Activated naive CD8-positive, alpha-beta T cell (primary cell): ENCODE results near the gene GDE1.

Source experiments
- H3K27ac Mint-ChIP-seq: one replicate; pipeline ENCODE4 v1.8.0; 2021; ENCODE audit warnings: mixed read lengths
- H3K27me3 Mint-ChIP-seq: one replicate; pipeline ENCODE4 v1.8.0; 2021; ENCODE audit warnings: mixed read lengths
- H3K36me3 Mint-ChIP-seq: one replicate; pipeline ENCODE4 v1.8.0; 2021; ENCODE audit warnings: mixed read lengths
- H3K4me1 Mint-ChIP-seq: one replicate; pipeline ENCODE4 v1.8.0; 2021; ENCODE audit warnings: low read depth, mixed read lengths
- H3K4me3 Mint-ChIP-seq: one replicate; pipeline ENCODE4 v1.8.0; 2021; ENCODE audit warnings: mild to moderate bottlenecking, mixed read lengths
- H3K9me3 Mint-ChIP-seq: one replicate; pipeline ENCODE4 v1.8.0; 2021; ENCODE audit warnings: low read depth, mixed read lengths

The GDE1 gene

GRCh38 chr16:19513377-19514053 lies 8.4 kb downstream of the GDE1 start:
- peaks cover 20% of the 10 kb centered on the region for H3K36me3 Mint-ChIP-seq

GRCh38 chr16:19512297-19512696 lies 9.6 kb downstream of the GDE1 start:
- Mint-ChIP-seq H3K36me3 (peaks cover 17% of the 10 kb centered on the region), H3K27ac (peak overlapping the region; percentile 19)

More at GRCh38 chr16:19513377-19514053, 8.4 kb downstream of the GDE1 start:
- peaks cover 25% of the 10 kb centered on the region for H3K4me1 Mint-ChIP-seq
- no peaks in the 10 kb centered on the region for H3K27me3 Mint-ChIP-seq
- no peaks in the 10 kb centered on the region for H3K9me3 Mint-ChIP-seq
- H3K27ac Mint-ChIP-seq, result no peak overlapping the region
- H3K4me3 Mint-ChIP-seq, result no peak overlapping the region

GRCh38 chr16:19507867-19508266 lies 14.0 kb downstream of the GDE1 start:
- no peaks in the 10 kb centered on the region for H3K27me3 Mint-ChIP-seq
- peaks cover 6% of the 10 kb centered on the region for H3K36me3 Mint-ChIP-seq
- no peaks in the 10 kb centered on the region for H3K9me3 Mint-ChIP-seq
- peaks cover 2% of the 10 kb centered on the region for H3K4me1 Mint-ChIP-seq
- H3K4me3 Mint-ChIP-seq, result no peak overlapping the region
- no peak overlapping the region for H3K27ac Mint-ChIP-seq

More at GRCh38 chr16:19512297-19512696, 9.6 kb downstream of the GDE1 start:
- Mint-ChIP-seq H3K4me1 (peaks cover 17% of the 10 kb centered on the region), H3K4me3 (no peak overlapping the region), H3K27me3 (no peaks in the 10 kb centered on the region), H3K9me3 (no peaks in the 10 kb centered on the region)

GRCh38 chr16:19506965-19507364 lies 14.9 kb downstream of the GDE1 start:
- Mint-ChIP-seq H3K4me1 (no peaks in the 10 kb centered on the region), H3K36me3 (peaks cover 6% of the 10 kb centered on the region), H3K27ac (no peak overlapping the region), H3K9me3 (no peaks in the 10 kb centered on the region), H3K4me3 (no peak overlapping the region), H3K27me3 (no peaks in the 10 kb centered on the region)

- H3K27ac Mint-ChIP-seq, result peak overlapping the region; percentile 10
- H3K4me1 Mint-ChIP-seq, result no peaks in the 10 kb centered on the region
- no peaks in the 10 kb centered on the region for H3K27me3 Mint-ChIP-seq
- H3K9me3 Mint-ChIP-seq, result no peaks in the 10 kb centered on the region
- no peak overlapping the region for H3K4me3 Mint-ChIP-seq
- peaks cover 9% of the 10 kb centered on the region for H3K36me3 Mint-ChIP-seq
Measured at GRCh38 chr16:19505600-19506303, 16.1 kb downstream of the GDE1 start.

GRCh38 chr16:19503461-19504075 lies 18.3 kb downstream of the GDE1 start:
- H3K9me3 Mint-ChIP-seq, result no peaks in the 10 kb centered on the region
- H3K27ac Mint-ChIP-seq, result no peak overlapping the region
- H3K4me3 Mint-ChIP-seq, result no peak overlapping the region
- peaks cover 9% of the 10 kb centered on the region for H3K36me3 Mint-ChIP-seq
- no peaks in the 10 kb centered on the region for H3K4me1 Mint-ChIP-seq
- no peaks in the 10 kb centered on the region for H3K27me3 Mint-ChIP-seq

GRCh38 chr16:19502395-19503131 lies 19.3 kb downstream of the GDE1 start:
- Mint-ChIP-seq H3K4me1 (no peaks in the 10 kb centered on the region), H3K27ac (no peak overlapping the region), H3K9me3 (no peaks in the 10 kb centered on the region), H3K4me3 (no peak overlapping the region), H3K36me3 (peaks cover 9% of the 10 kb centered on the region), H3K27me3 (no peaks in the 10 kb centered on the region)

GRCh38 chr16:19499481-19499880 lies 22.4 kb downstream of the GDE1 start:
- no peaks in the 10 kb centered on the region for H3K4me1 Mint-ChIP-seq
- no peak overlapping the region for H3K27ac Mint-ChIP-seq
- H3K27me3 Mint-ChIP-seq, result no peaks in the 10 kb centered on the region
- no peaks in the 10 kb centered on the region for H3K9me3 Mint-ChIP-seq
- H3K36me3 Mint-ChIP-seq, result peaks cover 11% of the 10 kb centered on the region
- no peak overlapping the region for H3K4me3 Mint-ChIP-seq

GRCh38 chr16:19499006-19499405 lies 22.9 kb downstream of the GDE1 start:
- H3K9me3 Mint-ChIP-seq, result no peaks in the 10 kb centered on the region
- no peak overlapping the region for H3K27ac Mint-ChIP-seq
- H3K4me3 Mint-ChIP-seq, result no peak overlapping the region
- peaks cover 8% of the 10 kb centered on the region for H3K36me3 Mint-ChIP-seq
- H3K27me3 Mint-ChIP-seq, result no peaks in the 10 kb centered on the region
- H3K4me1 Mint-ChIP-seq, result peaks cover 2% of the 10 kb centered on the region

- Mint-ChIP-seq H3K36me3 (peaks cover 8% of the 10 kb centered on the region), H3K27me3 (no peaks in the 10 kb centered on the region), H3K27ac (no peak overlapping the region), H3K9me3 (no peaks in the 10 kb centered on the region), H3K4me1 (peaks cover 7% of the 10 kb centered on the region), H3K4me3 (no peak overlapping the region)
Measured at GRCh38 chr16:19497176-19497575, 24.7 kb downstream of the GDE1 start.

- H3K36me3 Mint-ChIP-seq, result no peaks in the 10 kb centered on the region
- no peaks in the 10 kb centered on the region for H3K9me3 Mint-ChIP-seq
- no peaks in the 10 kb centered on the region for H3K27me3 Mint-ChIP-seq
Measured at GRCh38 chr16:19490619-19491018, 31.3 kb downstream of the GDE1 start.

GRCh38 chr16:19488213-19488640 lies 33.7 kb downstream of the GDE1 start:
- Mint-ChIP-seq H3K9me3 (no peaks in the 10 kb centered on the region), H3K27ac (no peak overlapping the region), H3K4me1 (no peaks in the 10 kb centered on the region), H3K4me3 (no peak overlapping the region), H3K36me3 (no peaks in the 10 kb centered on the region), H3K27me3 (no peaks in the 10 kb centered on the region)

More at GRCh38 chr16:19490619-19491018, 31.3 kb downstream of the GDE1 start:
- peaks cover 7% of the 10 kb centered on the region for H3K4me1 Mint-ChIP-seq
- no peak overlapping the region for H3K27ac Mint-ChIP-seq
- no peak overlapping the region for H3K4me3 Mint-ChIP-seq

- H3K27me3 Mint-ChIP-seq, result no peaks in the 10 kb centered on the region
- H3K4me1 Mint-ChIP-seq, result no peaks in the 10 kb centered on the region
- H3K9me3 Mint-ChIP-seq, result no peaks in the 10 kb centered on the region
- no peak overlapping the region for H3K4me3 Mint-ChIP-seq
- no peak overlapping the region for H3K27ac Mint-ChIP-seq
- H3K36me3 Mint-ChIP-seq, result no peaks in the 10 kb centered on the region
Measured at GRCh38 chr16:19486750-19487325, 35.1 kb downstream of the GDE1 start.

- Mint-ChIP-seq H3K36me3 (no peaks in the 10 kb centered on the region), H3K4me3 (no peak overlapping the region), H3K27me3 (no peaks in the 10 kb centered on the region), H3K27ac (no peak overlapping the region), H3K9me3 (no peaks in the 10 kb centered on the region), H3K4me1 (no peaks in the 10 kb centered on the region)
Measured at GRCh38 chr16:19486051-19486450, 35.8 kb downstream of the GDE1 start.
